ENCODE measurements around the gene ZNF227.
"Not testable (repeated sequence)": the region's sequence is repeated elsewhere in the genome, so short reads cannot be mapped to it uniquely, and the experiment has no call there.

ZNF227 gene

GRCh38 chr19:44236384-44236783, 24.1 kb downstream of the ZNF227 start:
- DNase-seq (ENCODE audit: low read depth in 3 of 3), result no peak

- not testable (repeated sequence) for DNase-seq (ENCODE audit: low read depth in 3 of 3)
Measured at GRCh38 chr19:44252332-44252731, 40.0 kb downstream of the ZNF227 start.

- not testable (repeated sequence) for DNase-seq (ENCODE audit: low read depth in 3 of 3)
Measured at GRCh38 chr19:44253392-44253791, 41.1 kb downstream of the ZNF227 start.

- DNase-seq (ENCODE audit: low read depth in 3 of 3), result no peak
Measured at GRCh38 chr19:44254496-44254895, 42.2 kb downstream of the ZNF227 start.

GRCh38 chr19:44255705-44256411, 43.5 kb downstream of the ZNF227 start:
- no peak for DNase-seq (ENCODE audit: low read depth in 3 of 3)

GRCh38 chr19:44258136-44258535, 45.8 kb downstream of the ZNF227 start:
- no peak for DNase-seq (ENCODE audit: low read depth in 3 of 3)

- no peak for DNase-seq (ENCODE audit: low read depth in 3 of 3)
Measured at GRCh38 chr19:44258835-44259413, 46.6 kb downstream of the ZNF227 start.

GRCh38 chr19:44260343-44260681, 48.0 kb downstream of the ZNF227 start:
- no peak for DNase-seq (ENCODE audit: low read depth in 3 of 3)

- DNase-seq (ENCODE audit: low read depth in 3 of 3), result no peak
Measured at GRCh38 chr19:44260695-44261446, 48.5 kb downstream of the ZNF227 start.

GRCh38 chr19:44277331-44277730, 65.0 kb downstream of the ZNF227 start:
- no peak for DNase-seq (ENCODE audit: low read depth in 3 of 3)

GRCh38 chr19:44278181-44278690, 65.9 kb downstream of the ZNF227 start:
- DNase-seq (ENCODE audit: low read depth in 3 of 3), result no peak

GRCh38 chr19:44280916-44281315, 68.6 kb downstream of the ZNF227 start:
- no peak for DNase-seq (ENCODE audit: low read depth in 3 of 3)

- no peak for DNase-seq (ENCODE audit: low read depth in 3 of 3)
Measured at GRCh38 chr19:44282846-44283245, 70.5 kb downstream of the ZNF227 start.

GRCh38 chr19:44284968-44285367, 72.6 kb downstream of the ZNF227 start:
- no peak for DNase-seq (ENCODE audit: low read depth in 3 of 3)
